Thoracic aorta (tissue), 2 donors: ENCODE data around the gene ENOX1. TPM values are rescaled to one million over a fixed set of nuclear protein-coding genes. Genes with fewer than 3 reads are reported as not detected.

ENCODE experiments used
- ATAC-seq: fragments of 150-250 bp; one replicate; pipeline ENCODE4 v1.8.0; 2017; ENCODE audit warnings: low read depth; ENCODE audit not compliant: insufficient number of reproducible peaks, low FRiP score
- DNase-seq: peaks from one replicate; pipeline ENCODE4 v3.0.0-alpha.2; 2020; ENCODE audit warnings: low spot score
- H3K27ac ChIP-seq, 2 donors: fragments of 200-600 bp; sonication (generic); 1 replicate in 1 of 2; 2 replicates in 1 of 2; pipeline ENCODE4 v1.5.1; 2016; ENCODE audit warnings: mild to moderate bottlenecking in 2 of 2, moderate library complexity in 2 of 2
- H3K27me3 ChIP-seq: fragments of 200-600 bp; sonication (generic); replicated peaks from 2 replicates; pipeline ENCODE4 v1.6.0; 2016; ENCODE audit warnings: mild to moderate bottlenecking; ENCODE audit not compliant: insufficient read depth
- H3K36me3 ChIP-seq: fragments of 200-600 bp; sonication (generic); one replicate; pipeline ENCODE4 v1.5.1; 2016
- H3K4me1 ChIP-seq, 2 donors: fragments of 200-600 bp; sonication (generic); 1 replicate in 1 of 2; 2 replicates in 1 of 2; pipeline versions ENCODE4 v1.5.1 to v1.6.0; 2016; ENCODE audit warnings: low read depth in 2 of 2, mild to moderate bottlenecking in 1 of 2; ENCODE audit not compliant: control insufficient read depth in 1 of 2
- H3K4me3 ChIP-seq: fragments of 200-600 bp; sonication (generic); 2 replicates; pipeline ENCODE4 v1.5.1; 2016; ENCODE audit warnings: mild to moderate bottlenecking
- H3K9me3 ChIP-seq: fragments of 200-600 bp; sonication (generic); 2 replicates; pipeline ENCODE4 v1.5.1; 2016
- CTCF ChIP-seq: fragments of 200-600 bp; sonication (generic); IDR thresholded peaks from one replicate; pipeline ENCODE4 v1.5.1; 2019; ENCODE audit warnings: antibody characterized with exemption
- total RNA-seq, 2 donors: library from RNA; depleted of rRNA; stranded (reverse); fragments of >200 nt; gene quantifications; one replicate each; pipeline versions ENCODE4 v1.1.0 to v1.2.3, GENCODE V29; 2016

Gene ENOX1
- total RNA-seq, 2 donors from 2014 or later: 0.41 to 2.3 TPM

GRCh38 chr13:43494206-43494605, 292.6 kb downstream of the ENOX1 start:
- no peak for TF ChIP-seq CTCF
- no peak overlapping the region for H3K27ac ChIP-seq
- H3K4me1 ChIP-seq: no peaks in the 10 kb centered on the region
- H3K36me3 ChIP-seq: no peaks in the 10 kb centered on the region
- DNase-seq (no peak), ATAC-seq (no peak)
- no peaks in the 10 kb centered on the region for H3K9me3 ChIP-seq
- H3K4me3 ChIP-seq: no peak overlapping the region
- H3K27me3 ChIP-seq: no peaks in the 10 kb centered on the region

GRCh38 chr13:43493496-43494000, 293.2 kb downstream of the ENOX1 start:
- no peak for TF ChIP-seq CTCF
- no peak for ATAC-seq
- H3K9me3 ChIP-seq: no peaks in the 10 kb centered on the region
- no peak for DNase-seq
- H3K27ac ChIP-seq: no peak overlapping the region
- no peaks in the 10 kb centered on the region for H3K27me3 ChIP-seq
- H3K4me1 ChIP-seq: no peaks in the 10 kb centered on the region
- no peaks in the 10 kb centered on the region for H3K36me3 ChIP-seq
- H3K4me3 ChIP-seq: no peak overlapping the region

GRCh38 chr13:43492745-43493144, 294.0 kb downstream of the ENOX1 start:
- no peak overlapping the region for H3K4me3 ChIP-seq
- no peaks in the 10 kb centered on the region for H3K36me3 ChIP-seq

GRCh38 chr13:43492311-43492710, 294.5 kb downstream of the ENOX1 start:
- no peaks in the 10 kb centered on the region for H3K9me3 ChIP-seq
- no peaks in the 10 kb centered on the region for H3K4me1 ChIP-seq
- H3K27ac ChIP-seq: no peak overlapping the region
- no peak overlapping the region for H3K4me3 ChIP-seq
- no peaks in the 10 kb centered on the region for H3K36me3 ChIP-seq
- no peak for DNase-seq
- no peak for TF ChIP-seq CTCF
- no peak for ATAC-seq
- no peaks in the 10 kb centered on the region for H3K27me3 ChIP-seq

More at GRCh38 chr13:43492745-43493144, 294.0 kb downstream of the ENOX1 start:
- Histone ChIP-seq H3K4me1 (no peaks in the 10 kb centered on the region), H3K27me3 (no peaks in the 10 kb centered on the region), H3K9me3 (no peaks in the 10 kb centered on the region), H3K27ac (no peak overlapping the region)
- ATAC-seq: no peak
- no peak for DNase-seq
- TF ChIP-seq CTCF: no peak

GRCh38 chr13:43489233-43489632, 297.5 kb downstream of the ENOX1 start:
- ATAC-seq (no peak), DNase-seq (no peak)
- Histone ChIP-seq H3K36me3 (no peaks in the 10 kb centered on the region), H3K27me3 (no peaks in the 10 kb centered on the region), H3K27ac (no peak overlapping the region), H3K4me1 (no peaks in the 10 kb centered on the region), H3K4me3 (no peak overlapping the region), H3K9me3 (no peaks in the 10 kb centered on the region)
- TF ChIP-seq CTCF: no peak
